Adrenal gland (tissue), 5 donors: ENCODE data around the gene CRADD.

Source experiments
- CTCF ChIP-seq, 6 experiments: fragments of 450-650 bp in 4 of 6; fragments of 200-600 bp in 2 of 6; sonication (generic) in 1 of 6; IDR thresholded peaks; 1 replicate in 5 of 6; 2 replicates in 1 of 6; pipeline versions ENCODE4 v1.5.1 to v1.8.0; 2016 to 2021; ENCODE audit warnings: antibody characterized with exemption in 6 of 6, mild to moderate bottlenecking in 2 of 6, moderate library complexity in 1 of 6
- POLR2A ChIP-seq, 2 donors: fragments of 450-650 bp; IDR thresholded peaks; one replicate each; pipeline ENCODE4 v1.6.1; 2017; ENCODE audit warnings: antibody characterized with exemption in 2 of 2, mild to moderate bottlenecking in 2 of 2, moderate library complexity in 1 of 2
- donor health status: DM: no; HTN: no; CAD: no.

- TF ChIP-seq CTCF (IDR thresholded peaks at IDR 0.05) (no peak), POLR2A (IDR thresholded peaks at IDR 0.05) (no peak)
Measured at GRCh38 chr12:93760275-93760875, 83.2 kb downstream of the CRADD start.
